Kidney epithelial cell (primary cell): Measurements from ENCODE around the gene ZBTB24. TPM values are rescaled to one million over a fixed set of nuclear protein-coding genes. Genes with fewer than 3 reads are reported as not detected.

Experiments
- DNase-seq: peaks from one replicate; pipeline ENCODE4 v3.0.0-alpha.2; 2010; ENCODE audit warnings: low read depth
- H3K27me3 ChIP-seq: 2 replicates; pipeline ENCODE4 v1.6.0; 2011; ENCODE audit warnings: low read length; ENCODE audit not compliant: control insufficient read depth, insufficient read depth
- H3K36me3 ChIP-seq: 2 replicates; pipeline ENCODE4 v1.5.1; 2011; ENCODE audit warnings: low read length; ENCODE audit not compliant: control insufficient read depth, insufficient read depth
- H3K4me3 ChIP-seq: 2 replicates; pipeline ENCODE4 v1.5.1; 2011; ENCODE audit warnings: low read depth, mild to moderate bottlenecking, control low read depth, low read length
- total RNA-seq: library from RNA; depleted of rRNA; stranded (reverse); fragments of >200 nt; gene quantifications from 2 replicates; pipeline ENCODE4 v1.2.3, GENCODE V29; 2015
- TF ChIP-seq, protein P1 (sequence below): IDR thresholded peaks from 2 replicates; pipeline ENCODE4 v1.5.1; 2011; ENCODE audit warnings: mild to moderate bottlenecking, moderate library complexity, low read length, control low read depth, inconsistent platforms; ENCODE audit not compliant: insufficient read depth, poor library complexity, severe bottlenecking

ZBTB24 gene
- total RNA-seq, 1 donor from 2014 or later: 10.9 TPM

DNA sequence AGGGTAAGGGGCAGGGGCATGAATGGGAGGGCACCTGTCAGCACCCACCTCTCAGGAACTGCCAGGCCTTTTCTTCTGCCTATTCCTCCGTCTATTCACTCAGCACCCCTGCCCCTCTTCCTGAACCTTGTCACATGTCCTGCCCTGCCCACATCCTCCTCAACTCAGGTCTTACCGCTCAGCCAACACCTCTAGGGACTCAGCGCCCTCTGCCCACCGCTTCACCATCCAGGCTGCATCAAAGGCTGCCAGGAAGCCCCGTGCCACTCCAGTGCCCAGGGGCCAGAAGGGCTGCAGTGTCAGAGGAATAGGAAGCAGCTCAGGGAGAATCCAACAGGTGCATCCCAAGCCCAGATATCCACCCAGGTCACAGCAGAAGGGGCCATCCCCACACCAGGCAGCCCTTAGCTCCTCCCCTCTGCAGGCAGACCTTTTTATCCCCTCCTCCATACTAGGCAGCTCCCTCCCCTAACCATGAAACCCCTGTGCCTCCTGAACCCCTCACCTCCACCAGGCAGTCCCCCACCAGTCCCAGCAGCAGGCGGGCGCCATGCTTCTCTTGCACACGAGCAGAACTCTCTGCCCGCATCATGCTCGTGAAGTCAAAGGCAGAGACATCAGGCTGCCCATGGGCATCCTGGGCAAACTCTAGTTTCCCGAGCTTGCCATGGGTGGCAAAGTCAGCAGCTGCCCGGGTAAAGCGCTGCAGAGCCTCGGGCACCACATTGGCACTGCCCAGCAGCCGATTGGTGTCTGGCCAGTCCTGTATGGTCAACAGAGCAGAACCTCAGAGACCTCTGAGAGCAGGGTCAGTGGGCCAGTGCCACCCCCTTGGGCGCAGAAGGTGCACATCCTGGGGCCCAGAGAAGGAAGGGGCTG, 33.0 kb downstream of the ZBTB24 start:
- DNase-seq: no peak
- Histone ChIP-seq H3K27me3 (no peaks in the 10 kb centered on the region), H3K4me3 (no peak overlapping the region), H3K36me3 (peaks cover 5% of the 10 kb centered on the region)
- TF ChIP-seq, protein P1, sequence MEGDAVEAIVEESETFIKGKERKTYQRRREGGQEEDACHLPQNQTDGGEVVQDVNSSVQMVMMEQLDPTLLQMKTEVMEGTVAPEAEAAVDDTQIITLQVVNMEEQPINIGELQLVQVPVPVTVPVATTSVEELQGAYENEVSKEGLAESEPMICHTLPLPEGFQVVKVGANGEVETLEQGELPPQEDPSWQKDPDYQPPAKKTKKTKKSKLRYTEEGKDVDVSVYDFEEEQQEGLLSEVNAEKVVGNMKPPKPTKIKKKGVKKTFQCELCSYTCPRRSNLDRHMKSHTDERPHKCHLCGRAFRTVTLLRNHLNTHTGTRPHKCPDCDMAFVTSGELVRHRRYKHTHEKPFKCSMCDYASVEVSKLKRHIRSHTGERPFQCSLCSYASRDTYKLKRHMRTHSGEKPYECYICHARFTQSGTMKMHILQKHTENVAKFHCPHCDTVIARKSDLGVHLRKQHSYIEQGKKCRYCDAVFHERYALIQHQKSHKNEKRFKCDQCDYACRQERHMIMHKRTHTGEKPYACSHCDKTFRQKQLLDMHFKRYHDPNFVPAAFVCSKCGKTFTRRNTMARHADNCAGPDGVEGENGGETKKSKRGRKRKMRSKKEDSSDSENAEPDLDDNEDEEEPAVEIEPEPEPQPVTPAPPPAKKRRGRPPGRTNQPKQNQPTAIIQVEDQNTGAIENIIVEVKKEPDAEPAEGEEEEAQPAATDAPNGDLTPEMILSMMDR: no peak

DNA sequence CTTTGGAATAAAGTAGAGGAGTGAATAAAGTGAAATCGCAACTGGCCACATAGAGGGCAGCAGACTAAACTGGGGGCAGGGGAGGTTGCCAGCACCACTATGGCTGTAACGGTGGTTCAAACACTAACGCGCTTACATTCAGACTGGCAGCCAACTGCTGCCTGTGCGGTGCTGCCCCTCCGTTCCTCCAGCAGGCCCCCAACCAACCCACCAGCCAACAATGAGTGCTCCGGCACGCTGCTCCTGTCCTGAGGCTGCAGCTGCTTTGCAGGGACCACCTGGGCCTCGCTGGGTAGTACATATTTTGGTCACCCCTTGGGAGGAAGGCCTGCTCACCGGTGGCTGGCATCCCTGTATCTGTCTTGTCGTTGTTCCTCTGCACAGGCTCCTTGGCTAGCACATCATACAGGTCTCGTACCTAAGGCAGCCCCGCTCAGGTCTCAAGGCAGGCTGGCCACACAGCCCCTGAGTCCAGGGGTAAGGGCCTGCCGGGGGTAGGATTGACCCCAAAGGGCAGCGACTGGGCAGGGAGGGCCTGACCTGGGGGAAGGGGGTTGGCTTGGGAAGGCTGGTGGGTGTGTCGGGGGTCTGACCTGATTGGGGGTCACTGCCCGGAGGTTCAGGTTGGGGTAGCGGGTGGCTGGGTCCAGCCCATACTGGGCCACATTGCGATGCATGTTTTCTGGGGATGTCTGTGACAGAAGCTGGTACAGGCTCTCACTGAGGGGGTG, 33.8 kb downstream of the ZBTB24 start:
- TF ChIP-seq, protein P1: no peak
- no peak overlapping the region for H3K4me3 ChIP-seq
- H3K36me3 ChIP-seq: peaks cover 6% of the 10 kb centered on the region
- H3K27me3 ChIP-seq: no peaks in the 10 kb centered on the region
- no peak for DNase-seq

DNA sequence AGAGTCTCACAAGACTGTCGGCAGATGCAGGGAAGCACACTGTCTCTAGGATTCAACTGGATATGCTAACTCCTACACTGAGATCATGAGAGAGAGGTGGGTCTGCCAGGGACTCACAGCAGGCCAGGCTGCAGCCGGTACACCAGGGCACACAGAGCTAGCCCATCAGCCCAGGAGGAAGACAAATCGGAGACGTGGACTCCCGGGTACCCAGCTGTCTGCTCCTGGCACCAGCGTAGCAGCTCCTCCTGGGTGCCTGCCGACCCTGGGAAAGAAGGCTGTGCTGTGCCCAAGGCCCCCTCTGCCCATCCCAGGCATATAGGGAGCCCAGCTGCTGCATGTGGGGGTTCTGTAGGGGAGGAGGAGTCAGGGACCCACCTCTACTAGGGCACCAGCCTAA, 34.4 kb downstream of the ZBTB24 start:
- Histone ChIP-seq H3K36me3 (peaks cover 5% of the 10 kb centered on the region), H3K4me3 (no peak overlapping the region), H3K27me3 (no peaks in the 10 kb centered on the region)
- DNase-seq: no peak
- TF ChIP-seq, protein P1: no peak

DNA sequence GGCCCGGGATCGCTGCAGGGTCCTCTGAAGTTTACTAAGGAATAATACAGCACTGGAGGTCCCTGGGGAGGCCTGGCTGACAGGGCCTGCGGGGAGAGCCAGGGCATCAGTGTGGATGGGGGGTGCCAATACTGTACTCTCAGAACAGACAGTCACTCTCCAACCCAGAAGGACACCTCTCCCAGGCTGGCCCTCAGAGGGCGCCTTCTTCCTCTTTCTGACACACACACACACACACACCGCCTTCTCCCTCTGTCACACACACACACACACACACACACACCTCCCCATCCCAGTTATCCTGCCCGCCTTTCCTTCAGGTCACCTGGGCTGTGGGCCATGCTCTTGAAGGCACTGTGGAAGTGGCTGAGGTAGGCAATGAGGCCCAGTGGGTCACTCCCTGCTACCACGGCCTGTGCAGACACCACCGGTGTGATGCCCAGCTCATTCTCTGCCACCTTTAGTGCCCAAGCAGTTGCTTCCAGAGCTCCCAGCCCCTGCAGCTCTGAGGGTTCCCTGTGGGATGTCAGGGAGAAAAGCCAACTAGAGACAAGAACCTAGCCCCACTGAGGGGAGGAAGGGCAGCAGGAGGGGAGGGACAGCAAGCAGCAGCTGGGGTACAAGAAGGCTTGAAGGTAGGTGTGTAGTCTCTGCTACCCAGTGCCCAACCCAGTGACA, 35.0 kb downstream of the ZBTB24 start:
- no peak overlapping the region for H3K4me3 ChIP-seq
- TF ChIP-seq, protein P1: no peak

DNA sequence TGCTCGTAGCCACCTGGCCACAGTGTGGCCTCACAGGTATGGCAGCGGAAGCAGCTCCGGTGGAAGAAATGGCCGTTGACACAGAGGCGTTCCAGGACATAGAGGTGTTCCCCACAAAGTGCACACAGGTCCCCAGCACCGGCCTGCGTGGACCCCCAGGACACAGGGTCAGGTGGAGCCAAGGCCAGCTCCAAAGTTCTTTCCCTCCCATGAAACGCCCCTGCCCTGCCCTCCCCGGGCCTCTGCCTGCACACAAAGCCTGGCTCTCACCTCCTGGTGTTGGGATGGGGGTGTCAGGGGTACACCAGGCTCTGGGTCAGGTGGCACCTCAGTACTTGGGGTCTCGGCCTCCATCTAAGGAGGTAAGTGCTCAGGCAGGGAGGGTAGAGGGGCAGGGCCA, 35.9 kb downstream of the ZBTB24 start:
- DNase-seq: no peak
- Histone ChIP-seq H3K4me3 (no peak overlapping the region), H3K36me3 (peaks cover 2% of the 10 kb centered on the region), H3K27me3 (no peaks in the 10 kb centered on the region)
- TF ChIP-seq, protein P1: no peak

More for the DNA sequence above, 35.0 kb downstream of the ZBTB24 start:
- Histone ChIP-seq H3K36me3 (peaks cover 5% of the 10 kb centered on the region), H3K27me3 (no peaks in the 10 kb centered on the region)
- no peak for DNase-seq
